GM10847 (cell line): ENCODE measurements around the gene MYT1.

ENCODE experiments used
- POLR2A ChIP-seq: IDR thresholded peaks from 2 replicates; pipeline ENCODE4 v1.6.1; 2011; ENCODE audit not compliant: insufficient read length; ENCODE audit errors: extremely low read depth

Gene MYT1

GRCh38 chr20:64169091-64169560 is 4.9 kb downstream of the MYT1 start:
- no peak for TF ChIP-seq POLR2A

GRCh38 chr20:64171211-64171610 is 7.0 kb downstream of the MYT1 start:
- no peak for TF ChIP-seq POLR2A

- no peak for TF ChIP-seq POLR2A
Observed at GRCh38 chr20:64173116-64173515, 8.9 kb downstream of the MYT1 start.

GRCh38 chr20:64176551-64176950 is 12.3 kb downstream of the MYT1 start:
- no peak for TF ChIP-seq POLR2A

GRCh38 chr20:64176971-64177370 is 12.7 kb downstream of the MYT1 start:
- TF ChIP-seq POLR2A: no peak

GRCh38 chr20:64177384-64177783 is 13.1 kb downstream of the MYT1 start:
- TF ChIP-seq POLR2A: no peak

GRCh38 chr20:64177787-64178186 is 13.5 kb downstream of the MYT1 start:
- TF ChIP-seq POLR2A: no peak

- TF ChIP-seq POLR2A: no peak
Observed at GRCh38 chr20:64179805-64180204, 15.6 kb downstream of the MYT1 start.

- TF ChIP-seq POLR2A: no peak
Observed at GRCh38 chr20:64180673-64181072, 16.4 kb downstream of the MYT1 start.

GRCh38 chr20:64181391-64181790 is 17.1 kb downstream of the MYT1 start:
- TF ChIP-seq POLR2A: no peak

GRCh38 chr20:64182146-64182865 is 18.1 kb downstream of the MYT1 start:
- TF ChIP-seq POLR2A: no peak

GRCh38 chr20:64183313-64183712 is 19.1 kb downstream of the MYT1 start:
- no peak for TF ChIP-seq POLR2A

GRCh38 chr20:64184795-64185194 is 20.5 kb downstream of the MYT1 start:
- TF ChIP-seq POLR2A: no peak

GRCh38 chr20:64185276-64185900 is 21.1 kb downstream of the MYT1 start:
- no peak for TF ChIP-seq POLR2A

GRCh38 chr20:64186071-64186598 is 21.9 kb downstream of the MYT1 start:
- no peak for TF ChIP-seq POLR2A

GRCh38 chr20:64188091-64188490 is 23.8 kb downstream of the MYT1 start:
- TF ChIP-seq POLR2A: no peak

GRCh38 chr20:64188682-64189529 is 24.7 kb downstream of the MYT1 start:
- TF ChIP-seq POLR2A: no peak
